Mucosa of rectum (tissue), 2 donors: Measurements from ENCODE around the gene WDR72.
"Not testable (repeated sequence)": the region's sequence is repeated elsewhere in the genome, so short reads cannot be mapped to it uniquely, and the experiment has no call there.

Experiments
- H3K27ac ChIP-seq, 2 donors: one replicate each; pipeline ENCODE4 v1.7.0; 2013; ENCODE audit warnings: inconsistent platforms in 2 of 2, low read depth in 2 of 2, low read length in 2 of 2
- H3K27me3 ChIP-seq, 2 donors: one replicate each; pipeline ENCODE4 v1.7.0; 2013; ENCODE audit warnings: low read length in 2 of 2; ENCODE audit not compliant: control insufficient read depth in 2 of 2, insufficient read depth in 2 of 2
- H3K36me3 ChIP-seq, 2 donors: one replicate each; pipeline ENCODE4 v1.7.0; 2013; ENCODE audit warnings: low read length in 2 of 2; ENCODE audit not compliant: control insufficient read depth in 2 of 2, insufficient read depth in 2 of 2
- H3K4me1 ChIP-seq, 2 donors: one replicate each; pipeline ENCODE4 v1.7.0; 2013; ENCODE audit warnings: low read length in 2 of 2, mild to moderate bottlenecking in 1 of 2; ENCODE audit not compliant: control insufficient read depth in 2 of 2, insufficient read depth in 2 of 2
- H3K4me3 ChIP-seq, 2 donors: one replicate each; pipeline ENCODE4 v1.7.0; 2013; ENCODE audit warnings: low read length in 2 of 2
- H3K9ac ChIP-seq, 2 donors: one replicate each; pipeline ENCODE4 v1.7.0; 2013; ENCODE audit warnings: low read length in 2 of 2, low read depth in 1 of 2, mild to moderate bottlenecking in 1 of 2
- H3K9me3 ChIP-seq, 2 donors: one replicate each; pipeline ENCODE4 v1.7.0; 2013; ENCODE audit warnings: low read length in 2 of 2; ENCODE audit not compliant: control insufficient read depth in 2 of 2
- donor health status: healthy.
- donor health status: Normal muscosa, but diverticular disease.

Gene WDR72

GRCh38 chr15:53759411-53759931, at the start of gene WDR72:
Gene WDR72 (minus strand): TSS chr15:53759663. CDS start chr15:53733149, 26,514 bp downstream.
- Histone ChIP-seq H3K9me3 (no peaks in the 10 kb centered on the region), H3K27me3 (peaks cover 2% of the 10 kb centered on the region in 2 donors), H3K4me3 (no peak within 1 kb of the TSS), H3K9ac (no peak within 1 kb of the TSS), H3K36me3 (no peaks in the 10 kb centered on the region), H3K4me1 (no peaks in the 10 kb centered on the region), H3K27ac (no peak within 1 kb of the TSS)

DNA sequence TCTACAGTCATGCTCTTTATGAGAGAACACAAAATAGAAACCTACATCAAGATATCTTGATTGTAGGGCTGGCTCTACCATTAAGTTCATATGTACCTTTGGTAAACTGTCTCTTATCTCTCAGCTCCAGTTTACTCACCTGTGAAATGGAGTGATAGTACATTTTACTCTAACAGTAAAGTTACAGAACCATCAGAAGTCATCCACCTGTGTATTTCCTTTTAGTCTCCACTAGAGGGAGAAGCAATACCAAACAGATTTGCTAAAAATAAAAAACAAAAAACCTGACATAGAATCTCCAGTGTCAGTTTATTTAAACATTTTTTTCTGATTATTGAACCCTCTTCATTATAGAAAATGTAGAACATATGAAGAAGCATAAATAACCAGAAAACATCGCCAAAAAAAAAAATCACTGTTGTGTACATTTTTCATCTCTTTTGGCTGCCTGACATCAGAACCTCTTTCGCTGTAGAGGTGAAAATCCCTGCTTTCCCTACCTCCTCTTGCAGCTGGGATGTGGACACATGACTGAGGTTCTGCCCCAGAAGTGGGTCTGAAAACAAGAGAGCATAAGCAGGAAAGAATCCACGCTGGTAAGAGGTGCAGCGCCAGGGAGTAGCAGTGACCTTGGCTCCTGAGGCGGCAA, 48.7 kb upstream of the WDR72 start:
- H3K4me3 ChIP-seq, result no peak overlapping the region

GRCh38 chr15:53807501-53807900, 48.0 kb upstream of the WDR72 start:
- H3K9me3 ChIP-seq, result no peaks in the 10 kb centered on the region
- H3K36me3 ChIP-seq, result no peaks in the 10 kb centered on the region
- H3K27ac ChIP-seq, result no peak overlapping the region
- H3K4me3 ChIP-seq, result no peak overlapping the region
- H3K4me1 ChIP-seq, result no peaks in the 10 kb centered on the region
- H3K27me3 ChIP-seq, result no peaks in the 10 kb centered on the region
- H3K9ac ChIP-seq, result no peak overlapping the region

More for the DNA sequence above, 48.7 kb upstream of the WDR72 start:
- Histone ChIP-seq H3K27me3 (no peaks in the 10 kb centered on the region), H3K36me3 (no peaks in the 10 kb centered on the region), H3K4me1 (no peaks in the 10 kb centered on the region), H3K9ac (no peak overlapping the region), H3K27ac (no peak overlapping the region), H3K9me3 (no peaks in the 10 kb centered on the region)

DNA sequence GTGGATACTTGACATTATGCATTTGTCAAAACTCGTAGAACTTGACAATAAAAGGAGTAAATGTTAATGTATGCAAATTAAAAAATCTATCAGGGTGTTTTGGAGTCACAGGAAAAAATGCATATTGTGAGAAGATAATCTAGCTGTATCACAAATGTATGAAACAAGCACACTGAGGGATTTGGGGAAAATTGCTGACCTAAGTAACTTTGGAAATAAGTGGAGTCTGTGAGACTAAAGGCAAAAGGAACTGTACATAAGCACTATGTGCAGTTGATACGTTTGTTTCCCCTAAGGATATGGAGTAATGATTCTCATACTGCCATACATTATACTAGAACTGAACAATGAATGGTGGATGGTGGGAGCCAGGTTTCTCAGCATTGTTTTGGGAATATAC, 43.2 kb upstream of the WDR72 start:
- H3K36me3 ChIP-seq, result no peaks in the 10 kb centered on the region
- H3K4me3 ChIP-seq, result no peak overlapping the region
- H3K9me3 ChIP-seq, result no peaks in the 10 kb centered on the region
- H3K27ac ChIP-seq, result no peak overlapping the region
- H3K4me1 ChIP-seq, result no peaks in the 10 kb centered on the region
- H3K27me3 ChIP-seq, result no peaks in the 10 kb centered on the region
- H3K9ac ChIP-seq, result no peak overlapping the region

DNA sequence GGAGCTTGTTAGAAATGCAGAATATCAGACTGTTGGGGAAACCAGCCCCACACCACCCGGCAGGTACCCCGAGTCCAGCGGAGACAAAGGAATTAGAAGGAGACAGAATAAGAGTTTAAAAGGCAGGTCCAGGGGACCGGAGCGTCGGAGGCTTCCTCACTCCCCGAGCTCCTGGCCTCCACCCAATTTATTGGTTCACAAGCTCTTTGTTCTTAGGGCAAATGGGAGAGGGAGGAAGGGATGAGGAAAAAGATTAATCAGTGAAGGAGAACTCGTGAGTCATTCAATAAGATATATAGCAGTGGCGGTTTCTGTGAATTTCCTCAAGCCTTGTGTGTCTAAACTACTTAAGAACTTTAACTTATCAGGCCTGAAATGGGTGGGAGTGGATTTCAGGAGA, 32.1 kb upstream of the WDR72 start:
- Histone ChIP-seq H3K9ac (no peak overlapping the region), H3K4me3 (no peak overlapping the region), H3K27me3 (no peaks in the 10 kb centered on the region), H3K27ac (no peak overlapping the region), H3K4me1 (no peaks in the 10 kb centered on the region), H3K36me3 (no peaks in the 10 kb centered on the region), H3K9me3 (no peaks in the 10 kb centered on the region)

DNA sequence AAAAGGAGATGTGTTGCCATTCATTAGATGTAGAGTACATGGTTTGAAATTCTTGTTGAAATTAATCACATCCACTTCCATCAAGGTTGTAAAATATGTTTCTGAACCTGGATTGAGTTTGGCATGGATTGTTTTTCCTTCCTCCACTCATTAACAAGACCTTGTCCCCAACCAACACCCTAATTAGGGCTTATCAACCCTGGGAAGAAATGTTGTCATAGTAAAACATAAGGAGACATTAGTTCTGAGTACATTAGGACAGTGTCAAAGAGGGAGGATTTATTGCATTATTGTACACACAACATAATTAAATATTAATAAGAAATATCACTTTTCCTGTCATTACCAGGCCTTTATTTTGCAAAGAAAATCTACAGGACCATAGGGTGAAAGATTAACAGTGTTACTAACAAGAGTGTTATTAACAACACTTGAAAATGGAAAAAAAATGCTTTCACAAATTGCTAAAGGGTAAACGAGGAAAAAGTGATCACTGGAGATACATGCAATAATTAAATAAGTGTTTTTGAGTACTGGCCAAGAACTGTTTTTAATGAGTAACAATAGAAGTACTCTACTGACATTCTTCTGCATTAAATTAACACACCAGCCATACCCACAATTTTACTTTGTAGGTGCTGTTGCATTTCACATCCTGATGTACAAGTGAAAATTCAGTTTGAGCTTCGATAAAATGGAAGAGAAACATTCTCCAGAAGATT, 30.4 kb upstream of the WDR72 start:
- H3K36me3 ChIP-seq, result no peaks in the 10 kb centered on the region
- no peaks in the 10 kb centered on the region for H3K9me3 ChIP-seq
- H3K9ac ChIP-seq, result no peak overlapping the region

DNA sequence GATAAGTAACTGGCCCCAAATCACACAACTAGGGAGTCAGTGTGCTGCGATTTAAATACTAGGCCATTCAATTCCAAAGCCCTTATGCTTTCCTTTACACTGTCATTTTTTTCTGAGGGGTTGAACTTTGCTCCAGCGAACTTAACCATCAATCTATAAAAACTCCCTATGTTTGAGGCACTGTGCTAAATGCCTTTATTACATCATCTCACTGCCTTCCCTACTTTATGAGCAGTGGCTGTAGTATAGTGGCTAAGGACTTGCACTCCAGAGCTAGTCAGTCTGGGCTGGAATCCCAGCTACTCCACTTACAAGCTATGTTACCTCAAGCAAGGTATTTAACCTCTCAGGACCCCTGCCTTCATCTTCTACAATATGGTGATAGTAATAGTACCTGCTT, 26.9 kb upstream of the WDR72 start:
- H3K36me3 ChIP-seq, result no peaks in the 10 kb centered on the region
- no peaks in the 10 kb centered on the region for H3K9me3 ChIP-seq
- no peak overlapping the region for H3K9ac ChIP-seq
- H3K27ac ChIP-seq, result peak overlapping the region in 1 of 2 donors; percentile 26
- no peak overlapping the region for H3K4me3 ChIP-seq
- no peaks in the 10 kb centered on the region for H3K27me3 ChIP-seq
- peaks cover 2 to 5% of the 10 kb centered on the region in 2 donors for H3K4me1 ChIP-seq

More for the DNA sequence above, 30.4 kb upstream of the WDR72 start:
- Histone ChIP-seq H3K27me3 (no peaks in the 10 kb centered on the region), H3K27ac (no peak overlapping the region), H3K4me1 (peaks cover 2 to 5% of the 10 kb centered on the region in 2 donors), H3K4me3 (no peak overlapping the region)

GRCh38 chr15:53785241-53785640, 25.8 kb upstream of the WDR72 start:
- not testable (repeated sequence) for H3K4me3 ChIP-seq, H3K9me3 ChIP-seq, H3K27ac ChIP-seq, H3K9ac ChIP-seq, H3K4me1 ChIP-seq, H3K36me3 ChIP-seq, H3K27me3 ChIP-seq

- Histone ChIP-seq H3K27me3 (peaks cover 2% of the 10 kb centered on the region in 2 donors), H3K36me3 (no peaks in the 10 kb centered on the region), H3K9ac (no peak overlapping the region), H3K27ac (no peak overlapping the region), H3K4me3 (no peak overlapping the region), H3K9me3 (no peaks in the 10 kb centered on the region), H3K4me1 (no peaks in the 10 kb centered on the region)
Observed at GRCh38 chr15:53762916-53763315, 3.5 kb upstream of the WDR72 start.

- H3K9ac ChIP-seq, result no peak overlapping the region
- no peak overlapping the region for H3K4me3 ChIP-seq
- H3K27me3 ChIP-seq, result peaks cover 2% of the 10 kb centered on the region in 2 donors
- H3K9me3 ChIP-seq, result no peaks in the 10 kb centered on the region
- H3K27ac ChIP-seq, result no peak overlapping the region
- H3K36me3 ChIP-seq, result no peaks in the 10 kb centered on the region
- H3K4me1 ChIP-seq, result no peaks in the 10 kb centered on the region
Observed at GRCh38 chr15:53758412-53758811, 1.1 kb downstream of the WDR72 start.
